ENCODE measurements around the gene CAMLG.

CAMLG gene

DNA sequence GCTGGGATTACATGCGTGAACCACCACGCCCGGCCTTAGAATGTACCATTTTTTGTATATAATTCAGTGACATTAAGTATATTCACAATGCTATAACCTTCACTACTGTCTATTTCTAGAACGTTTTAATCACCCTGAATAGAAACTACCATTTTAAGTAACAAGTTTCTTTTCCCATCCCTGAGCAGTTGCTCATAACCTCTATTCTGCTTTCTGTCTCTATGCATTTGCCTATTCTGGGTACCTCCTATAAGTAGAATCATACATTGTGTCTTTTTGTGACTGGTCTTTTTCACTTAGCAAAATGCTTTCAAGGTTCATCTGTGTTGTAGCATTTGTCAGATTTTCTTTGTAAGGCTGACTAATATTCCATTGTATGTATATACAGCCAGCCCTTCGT, 60.1 kb downstream of the CAMLG start:
- H3K4me3 ChIP-seq (ENCODE audit: low read length) = no peak overlapping the region
- DNase-seq (ENCODE audit: low read depth) = no peak
- TF ChIP-seq, protein P1, sequence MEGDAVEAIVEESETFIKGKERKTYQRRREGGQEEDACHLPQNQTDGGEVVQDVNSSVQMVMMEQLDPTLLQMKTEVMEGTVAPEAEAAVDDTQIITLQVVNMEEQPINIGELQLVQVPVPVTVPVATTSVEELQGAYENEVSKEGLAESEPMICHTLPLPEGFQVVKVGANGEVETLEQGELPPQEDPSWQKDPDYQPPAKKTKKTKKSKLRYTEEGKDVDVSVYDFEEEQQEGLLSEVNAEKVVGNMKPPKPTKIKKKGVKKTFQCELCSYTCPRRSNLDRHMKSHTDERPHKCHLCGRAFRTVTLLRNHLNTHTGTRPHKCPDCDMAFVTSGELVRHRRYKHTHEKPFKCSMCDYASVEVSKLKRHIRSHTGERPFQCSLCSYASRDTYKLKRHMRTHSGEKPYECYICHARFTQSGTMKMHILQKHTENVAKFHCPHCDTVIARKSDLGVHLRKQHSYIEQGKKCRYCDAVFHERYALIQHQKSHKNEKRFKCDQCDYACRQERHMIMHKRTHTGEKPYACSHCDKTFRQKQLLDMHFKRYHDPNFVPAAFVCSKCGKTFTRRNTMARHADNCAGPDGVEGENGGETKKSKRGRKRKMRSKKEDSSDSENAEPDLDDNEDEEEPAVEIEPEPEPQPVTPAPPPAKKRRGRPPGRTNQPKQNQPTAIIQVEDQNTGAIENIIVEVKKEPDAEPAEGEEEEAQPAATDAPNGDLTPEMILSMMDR (conservative IDR thresholded peaks at IDR 0.05; ENCODE audit: low read length) = no peak

All from AG10803 (cell line).